DMS53 treated with DMSO at 0.1 percent for 48 hours (cell line): Measurements from ENCODE around the gene PKHD1.

Source experiments
- DNase-seq: peaks from one replicate; lab custom pipeline; 2025; ENCODE audit not compliant: unreplicated experiment; lab: John Stamatoyannopoulos, UW

Gene PKHD1, protein sequence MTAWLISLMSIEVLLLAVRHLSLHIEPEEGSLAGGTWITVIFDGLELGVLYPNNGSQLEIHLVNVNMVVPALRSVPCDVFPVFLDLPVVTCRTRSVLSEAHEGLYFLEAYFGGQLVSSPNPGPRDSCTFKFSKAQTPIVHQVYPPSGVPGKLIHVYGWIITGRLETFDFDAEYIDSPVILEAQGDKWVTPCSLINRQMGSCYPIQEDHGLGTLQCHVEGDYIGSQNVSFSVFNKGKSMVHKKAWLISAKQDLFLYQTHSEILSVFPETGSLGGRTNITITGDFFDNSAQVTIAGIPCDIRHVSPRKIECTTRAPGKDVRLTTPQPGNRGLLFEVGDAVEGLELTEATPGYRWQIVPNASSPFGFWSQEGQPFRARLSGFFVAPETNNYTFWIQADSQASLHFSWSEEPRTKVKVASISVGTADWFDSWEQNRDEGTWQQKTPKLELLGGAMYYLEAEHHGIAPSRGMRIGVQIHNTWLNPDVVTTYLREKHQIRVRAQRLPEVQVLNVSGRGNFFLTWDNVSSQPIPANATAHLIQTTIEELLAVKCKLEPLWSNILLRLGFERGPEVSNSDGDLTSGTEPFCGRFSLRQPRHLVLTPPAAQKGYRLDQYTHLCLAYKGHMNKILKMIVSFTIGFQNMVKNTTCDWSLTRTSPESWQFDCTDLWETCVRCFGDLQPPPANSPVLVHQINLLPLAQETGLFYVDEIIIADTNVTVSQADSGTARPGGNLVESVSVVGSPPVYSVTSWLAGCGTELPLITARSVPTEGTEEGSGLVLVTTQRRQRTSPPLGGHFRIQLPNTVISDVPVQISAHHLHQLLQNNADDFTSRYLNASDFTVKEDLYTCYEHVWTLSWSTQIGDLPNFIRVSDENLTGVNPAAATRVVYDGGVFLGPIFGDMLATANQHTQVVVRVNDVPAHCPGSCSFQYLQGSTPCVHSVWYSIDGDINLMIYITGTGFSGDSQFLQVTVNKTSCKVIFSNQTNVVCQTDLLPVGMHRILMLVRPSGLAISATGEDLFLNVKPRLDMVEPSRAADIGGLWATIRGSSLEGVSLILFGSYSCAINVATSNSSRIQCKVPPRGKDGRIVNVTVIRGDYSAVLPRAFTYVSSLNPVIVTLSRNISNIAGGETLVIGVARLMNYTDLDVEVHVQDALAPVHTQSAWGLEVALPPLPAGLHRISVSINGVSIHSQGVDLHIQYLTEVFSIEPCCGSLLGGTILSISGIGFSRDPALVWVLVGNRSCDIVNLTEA (N-terminal part only)

DNA sequence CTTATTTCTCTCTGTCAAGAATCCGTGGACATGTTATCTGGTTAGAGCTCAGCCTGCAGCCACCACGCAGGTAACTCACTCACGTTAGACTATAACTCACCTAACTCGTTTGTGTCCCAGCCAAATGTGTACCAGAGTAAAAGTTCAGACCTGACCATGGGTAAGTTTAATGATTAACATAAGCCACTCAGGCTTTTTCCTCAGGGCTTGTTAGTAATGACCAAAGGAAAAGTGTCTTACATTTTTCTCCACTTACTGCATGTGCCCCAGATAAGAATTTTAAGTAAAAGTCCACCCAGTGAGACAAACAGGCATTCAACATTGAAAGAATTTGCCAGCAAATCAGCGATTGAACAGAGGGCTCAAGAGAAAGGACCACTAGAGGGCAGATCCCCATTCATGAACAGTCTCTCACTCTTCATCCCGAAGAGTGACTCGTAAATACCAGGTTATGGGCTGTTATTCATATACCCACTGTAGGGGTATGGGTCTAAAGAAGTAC is at the start of gene PKHD1:
PKHD1 (minus strand) TSS at position 116 of the 502 bp plus-strand sequence. CDS start 2,680 bp downstream, outside the sequence.
- peak; percentile 90 for DNase-seq

DNA sequence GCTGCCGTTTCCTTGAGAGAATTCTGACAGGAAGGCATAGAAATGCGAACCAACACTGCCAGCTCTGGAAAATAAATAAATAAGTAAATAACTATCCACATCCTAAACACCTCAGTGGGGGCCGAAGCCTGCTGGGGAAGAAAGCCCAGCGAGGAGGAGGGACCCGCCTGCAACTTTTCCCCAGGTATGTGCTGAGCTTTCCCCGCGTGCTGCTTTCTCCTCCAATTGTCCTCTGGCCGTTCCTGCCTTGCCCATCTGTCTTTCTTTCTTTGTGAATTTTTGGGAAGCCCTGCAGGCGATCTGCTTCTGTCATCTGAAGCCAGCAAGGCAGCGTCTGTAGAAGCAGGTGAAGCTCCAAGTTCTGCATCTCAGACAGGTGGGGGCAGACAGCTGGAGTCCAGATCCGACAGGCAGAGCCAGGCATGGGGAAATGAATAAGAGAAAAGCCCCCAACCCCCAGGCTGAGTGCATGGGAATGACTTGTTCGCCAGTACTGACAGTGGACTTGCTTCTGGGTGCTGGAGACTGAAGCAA is 49.6 kb upstream of the PKHD1 start:
- DNase-seq: no peak

DNA sequence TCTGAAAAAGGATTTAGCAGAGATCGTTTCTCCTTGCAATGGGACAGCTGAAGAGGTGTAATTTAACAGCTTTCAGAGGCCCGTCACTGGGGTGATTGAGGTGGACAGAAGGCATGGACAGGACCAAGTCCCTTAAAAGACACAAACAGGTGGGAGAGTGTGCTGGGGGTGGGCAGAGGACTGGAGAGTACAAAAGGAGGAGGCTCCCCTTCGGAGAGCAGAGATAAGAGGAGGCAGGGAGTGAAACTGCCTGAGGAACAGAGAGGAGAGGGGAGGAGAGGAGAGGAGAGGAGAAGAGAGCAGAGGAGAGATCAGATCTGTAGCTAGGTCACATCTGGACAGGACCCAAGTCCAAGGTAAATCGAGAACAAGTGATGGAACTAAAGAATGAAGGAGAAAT is 48.6 kb upstream of the PKHD1 start:
- no peak for DNase-seq

DNA sequence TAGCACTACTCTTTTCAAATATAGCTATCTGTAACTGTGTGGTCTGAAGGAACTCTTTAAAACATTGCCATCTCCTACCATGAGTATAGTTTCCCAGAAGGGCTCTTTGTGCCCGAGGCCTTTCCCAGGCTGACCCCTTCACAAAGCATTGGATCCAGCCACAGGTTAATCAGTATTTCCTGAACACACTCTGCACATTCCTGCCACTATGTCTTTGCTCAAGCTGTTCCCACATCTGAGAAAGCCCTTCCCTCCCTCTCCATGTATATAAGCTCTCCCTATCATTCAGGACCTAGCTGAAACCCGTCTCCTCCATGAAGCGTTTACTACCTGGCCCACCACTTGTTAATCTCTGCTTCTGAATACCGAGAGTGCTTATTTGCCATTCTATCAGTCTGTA is 47.8 kb upstream of the PKHD1 start:
- DNase-seq: no peak

DNA sequence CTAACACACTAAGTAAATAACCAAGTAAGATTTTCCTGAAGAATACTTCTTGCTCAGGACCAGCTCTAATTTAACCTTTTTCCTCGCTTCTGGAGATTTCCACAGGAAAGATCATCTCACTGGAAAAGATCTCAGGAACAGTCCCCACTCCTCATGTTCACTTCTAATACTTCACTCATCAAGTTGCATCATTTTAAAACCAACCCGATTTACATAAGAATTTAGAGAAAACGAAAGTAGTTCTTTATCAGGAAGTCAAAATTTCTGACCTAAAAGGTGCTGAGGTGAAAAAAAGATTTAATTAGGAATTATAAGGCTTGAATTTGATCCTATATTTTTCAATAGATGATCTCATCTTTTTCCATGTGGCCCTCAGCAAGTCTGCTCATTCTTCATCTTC is 46.6 kb upstream of the PKHD1 start:
- DNase-seq: no peak

DNA sequence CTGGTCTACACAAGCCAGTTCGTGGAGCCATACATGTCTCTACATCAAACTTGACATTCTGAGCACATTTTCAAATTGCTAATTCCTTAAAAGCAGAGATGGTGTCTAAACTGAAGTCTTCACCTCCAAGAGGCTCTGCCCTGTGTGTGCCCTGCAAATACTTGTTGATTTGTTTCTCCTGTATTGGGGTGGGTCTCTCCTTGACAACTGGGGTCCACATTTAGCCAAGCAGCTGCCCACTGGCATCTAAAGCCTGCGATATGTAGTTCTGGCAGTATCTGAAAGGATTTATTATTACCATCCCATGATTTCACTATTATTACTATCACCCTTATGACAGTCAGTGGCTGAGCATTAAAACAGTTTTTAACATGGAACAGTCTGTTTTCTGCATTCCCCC is 45.9 kb upstream of the PKHD1 start:
- no peak for DNase-seq

DNA sequence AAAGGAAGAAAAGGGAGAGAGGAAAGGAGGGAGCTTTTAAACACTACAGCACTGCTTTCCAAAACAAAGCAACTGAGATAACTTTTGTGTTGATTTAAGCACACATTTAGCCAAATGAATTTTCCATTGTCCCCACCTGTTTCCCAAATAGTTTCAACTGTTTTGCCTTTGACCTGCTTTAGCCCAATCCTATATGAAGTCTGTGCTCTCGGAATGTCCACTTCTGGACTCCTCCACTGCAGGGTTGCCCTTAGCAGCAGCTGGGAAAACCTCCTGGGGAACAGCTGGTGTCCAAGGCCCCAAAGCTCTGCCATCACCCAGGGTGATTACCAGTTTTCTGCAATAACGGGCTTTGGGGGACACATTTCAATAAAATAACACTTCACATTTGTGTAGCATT is 44.9 kb upstream of the PKHD1 start:
- DNase-seq: no peak

DNA sequence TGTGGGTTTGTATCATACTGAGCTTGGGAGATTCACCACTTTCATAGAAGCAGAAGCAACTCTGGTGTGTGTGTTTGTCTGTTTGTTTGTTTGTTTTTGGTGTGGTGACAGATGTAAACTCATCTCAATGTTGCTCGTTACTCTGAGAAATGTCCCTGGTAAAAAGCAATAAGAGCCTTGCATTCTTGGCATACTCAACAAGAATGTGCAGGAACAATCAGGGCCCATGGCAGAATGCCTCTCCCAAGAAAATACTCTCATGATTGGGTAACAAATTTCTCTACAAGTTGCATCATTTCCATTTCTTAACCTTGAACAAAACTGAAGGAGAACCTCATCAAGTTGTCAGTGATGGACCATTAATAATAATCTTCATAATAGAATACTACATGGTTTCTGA is 43.0 kb upstream of the PKHD1 start:
- no peak for DNase-seq

DNA sequence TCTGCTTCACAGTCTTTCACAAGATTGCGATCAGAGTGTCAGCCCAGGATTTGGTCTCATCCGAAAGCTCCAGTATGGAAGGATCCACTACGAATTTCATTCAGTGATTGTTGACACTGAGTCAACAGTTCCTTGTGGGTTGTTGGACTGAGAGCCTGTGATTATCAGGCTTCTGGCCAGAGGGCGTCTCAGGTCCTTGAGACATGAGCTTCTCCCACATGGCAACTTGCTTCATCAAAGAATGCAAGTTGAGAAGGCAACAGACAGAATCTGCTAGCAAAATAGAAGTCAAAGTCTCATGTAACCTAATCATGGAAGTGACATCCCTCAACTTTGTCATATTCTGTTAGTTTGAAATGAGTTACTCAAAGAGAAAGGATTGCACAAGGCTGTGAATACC is 40.5 kb upstream of the PKHD1 start:
- no peak for DNase-seq

DNA sequence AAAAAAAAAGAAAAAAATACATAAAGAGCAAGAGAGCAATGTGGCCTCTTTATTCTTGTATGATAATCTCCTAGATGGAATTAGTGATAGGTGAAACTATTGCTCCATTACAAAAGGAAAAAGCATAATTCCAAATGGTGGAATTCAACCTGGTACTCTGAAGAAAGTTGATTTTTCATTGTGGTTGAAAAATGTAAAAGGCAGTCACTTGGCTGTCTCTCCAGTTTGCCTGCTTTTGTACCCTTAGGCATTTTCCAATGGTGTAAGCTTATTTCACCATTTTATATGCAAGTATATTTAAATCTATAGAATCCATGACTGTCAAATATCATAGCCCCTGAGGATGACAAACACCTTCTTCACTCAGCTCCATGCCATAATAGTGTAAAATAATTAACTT is 38.8 kb upstream of the PKHD1 start:
- DNase-seq: no peak

DNA sequence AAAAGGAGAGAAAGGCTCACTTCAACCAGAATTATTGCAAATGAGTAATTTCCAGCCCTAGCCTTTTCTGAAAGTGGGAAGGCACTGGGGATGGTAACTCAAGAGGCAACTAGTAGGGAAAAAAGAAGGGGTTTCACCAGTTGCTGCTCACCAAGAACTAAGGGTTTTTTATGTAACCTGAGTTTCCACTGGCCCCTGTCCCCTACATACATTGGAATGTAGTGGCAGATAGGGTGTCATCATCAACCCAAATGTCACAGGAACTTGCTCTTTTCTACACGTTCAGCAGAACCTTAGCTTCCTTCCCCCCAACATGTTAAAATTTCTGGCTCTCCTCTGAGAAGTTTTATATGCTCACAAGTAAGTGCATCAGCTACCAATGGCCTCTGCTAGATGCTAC is 38.2 kb upstream of the PKHD1 start:
- no peak for DNase-seq

DNA sequence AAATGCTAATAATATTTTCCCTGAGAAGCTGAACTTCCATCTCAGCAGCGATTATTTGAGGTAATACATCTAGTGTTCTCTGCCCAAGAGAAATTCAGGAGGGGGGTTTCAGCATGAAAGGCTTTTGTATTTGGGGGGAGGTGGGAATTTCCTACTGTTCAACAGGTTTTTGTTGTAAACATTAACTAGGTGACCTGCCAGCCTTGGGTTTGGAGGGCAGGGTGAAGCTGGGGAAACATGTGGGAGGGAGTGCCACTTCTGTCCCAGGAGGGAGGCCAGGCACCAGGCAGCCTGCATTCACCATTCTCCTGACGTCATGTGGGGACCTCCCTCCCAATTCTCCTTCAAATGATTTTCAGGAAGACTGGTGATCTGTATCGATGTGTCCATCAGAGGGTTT is 37.7 kb upstream of the PKHD1 start:
- DNase-seq: no peak

DNA sequence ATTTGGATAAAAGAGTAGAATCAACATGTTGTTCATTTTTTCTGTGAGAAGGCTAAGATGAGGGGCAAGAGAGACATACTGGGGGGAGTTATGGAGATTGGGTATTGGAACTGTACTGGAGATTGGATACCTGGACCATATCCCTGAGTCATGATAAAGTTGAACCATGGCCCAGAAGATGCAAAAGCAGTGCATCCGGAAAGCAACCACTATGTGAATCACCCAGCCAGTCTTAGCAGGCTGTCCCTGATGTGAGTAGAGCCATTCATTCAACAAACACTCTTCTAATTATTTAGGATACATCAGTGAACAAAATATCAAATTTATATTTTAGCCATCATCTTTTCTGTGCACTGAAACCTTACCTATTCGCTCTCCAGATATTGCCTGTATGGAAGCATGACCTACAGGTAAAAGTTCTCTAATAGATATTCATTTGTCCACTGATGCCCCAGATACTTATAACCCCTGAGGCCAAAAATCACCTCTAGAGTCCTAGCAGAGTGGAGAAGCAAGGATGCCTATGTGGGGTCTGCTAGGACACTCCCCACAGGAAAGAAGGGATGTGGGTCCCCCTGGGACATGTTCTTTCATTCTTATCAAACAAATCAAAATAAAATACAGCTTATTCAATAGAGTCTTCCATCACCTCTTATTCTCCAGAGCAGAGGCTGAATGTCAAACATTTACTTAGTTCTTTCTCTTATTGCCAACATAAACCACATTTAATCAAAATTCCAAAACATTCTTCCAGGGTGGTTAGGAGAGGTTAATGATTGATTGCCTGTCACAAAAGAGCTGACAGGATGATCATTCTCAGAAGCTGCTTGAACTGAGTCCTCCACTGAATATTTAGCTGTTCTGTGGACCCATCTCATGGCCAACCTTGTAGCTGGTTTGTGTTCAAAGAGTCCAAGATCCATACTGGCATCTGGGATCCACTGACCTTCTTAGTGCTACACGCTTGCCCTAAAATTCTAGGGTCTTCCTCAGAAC is 37.0 kb upstream of the PKHD1 start:
- DNase-seq: no peak

DNA sequence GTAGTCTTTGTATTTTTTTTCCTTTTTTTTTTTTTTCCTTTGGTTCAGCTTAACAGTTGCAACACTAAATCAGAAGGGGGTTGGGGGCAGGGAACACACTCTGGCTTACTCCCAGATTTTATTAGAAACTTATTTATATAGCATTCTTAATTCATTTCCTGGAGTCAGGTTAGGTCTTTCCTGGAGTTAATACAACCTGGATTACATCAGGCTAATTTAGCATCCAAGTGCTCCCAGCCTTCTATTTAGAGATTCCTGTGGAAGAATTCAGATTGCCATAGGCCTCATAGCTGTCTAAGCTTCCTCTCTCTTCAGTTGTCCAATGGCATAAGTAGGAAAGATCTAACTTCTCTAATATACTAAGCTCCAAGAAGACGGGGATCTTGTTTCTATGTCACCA is 35.8 kb upstream of the PKHD1 start:
- no peak for DNase-seq

DNA sequence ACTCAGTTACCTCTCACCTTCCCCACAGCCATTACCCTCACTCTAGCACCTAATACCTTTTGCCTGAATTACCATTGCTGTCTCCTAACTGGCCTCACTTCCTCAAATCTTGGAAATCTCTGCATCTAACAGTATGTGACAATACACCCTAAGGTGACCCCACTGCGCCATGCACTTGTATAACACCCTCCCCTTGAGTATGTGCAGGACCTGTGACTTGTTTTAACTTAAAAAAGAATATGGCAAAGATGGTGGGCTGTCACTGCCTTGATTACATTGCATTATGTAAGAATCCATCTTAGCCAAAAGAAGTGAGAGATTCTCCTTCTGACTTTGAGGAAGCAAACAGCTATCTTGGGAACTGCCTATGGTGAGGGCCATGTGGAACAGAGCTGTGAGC is 29.9 kb upstream of the PKHD1 start:
- DNase-seq: no peak

DNA sequence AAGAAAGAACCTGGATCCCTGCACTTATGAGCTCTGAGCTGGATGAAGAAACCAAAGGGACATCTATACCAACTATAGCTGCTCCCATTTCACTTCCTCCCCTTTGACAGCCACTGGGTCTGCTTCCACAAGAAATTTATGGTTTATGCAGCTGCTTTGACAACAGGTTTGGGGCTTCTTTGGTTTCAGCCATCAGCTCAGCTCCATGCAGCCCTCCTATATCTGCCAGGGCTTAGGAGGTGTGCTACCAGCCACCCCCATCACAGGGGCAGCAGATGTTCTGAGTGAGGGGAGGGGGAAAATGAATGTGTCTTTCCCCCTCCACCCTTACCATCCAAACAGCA is 29.2 kb upstream of the PKHD1 start:
- DNase-seq: no peak

DNA sequence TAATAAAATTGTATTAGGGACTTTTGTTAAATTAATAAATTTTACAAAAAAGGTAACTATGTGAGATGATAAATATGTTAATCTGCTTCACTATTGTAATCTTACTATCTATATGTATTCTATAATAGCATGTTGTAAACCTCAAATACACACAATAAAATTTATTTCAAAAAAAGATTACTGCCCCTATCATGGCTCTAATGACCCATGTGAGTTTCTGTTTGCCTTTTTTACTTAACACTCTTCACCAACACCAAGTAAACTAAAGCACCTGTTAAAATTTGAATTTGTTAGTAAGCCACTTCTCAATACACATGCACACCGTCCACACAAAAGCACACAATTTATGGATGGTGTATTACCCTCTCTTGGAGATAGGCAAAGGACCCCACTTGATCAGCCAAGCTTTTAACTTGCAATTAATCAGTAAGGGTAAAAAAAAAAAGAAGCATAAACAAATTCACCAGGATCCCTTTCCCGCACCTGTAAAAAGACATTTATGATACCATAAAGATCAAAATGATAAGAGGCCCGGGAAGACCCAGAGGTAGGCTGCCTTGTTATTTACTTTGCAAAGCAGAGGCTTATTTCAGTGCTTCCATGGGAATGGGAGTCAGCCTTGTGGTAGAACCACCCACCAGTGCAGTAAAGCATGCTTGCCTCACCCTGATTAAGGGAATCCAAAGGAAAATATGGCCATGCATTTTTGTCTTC is 28.6 kb upstream of the PKHD1 start:
- no peak for DNase-seq

DNA sequence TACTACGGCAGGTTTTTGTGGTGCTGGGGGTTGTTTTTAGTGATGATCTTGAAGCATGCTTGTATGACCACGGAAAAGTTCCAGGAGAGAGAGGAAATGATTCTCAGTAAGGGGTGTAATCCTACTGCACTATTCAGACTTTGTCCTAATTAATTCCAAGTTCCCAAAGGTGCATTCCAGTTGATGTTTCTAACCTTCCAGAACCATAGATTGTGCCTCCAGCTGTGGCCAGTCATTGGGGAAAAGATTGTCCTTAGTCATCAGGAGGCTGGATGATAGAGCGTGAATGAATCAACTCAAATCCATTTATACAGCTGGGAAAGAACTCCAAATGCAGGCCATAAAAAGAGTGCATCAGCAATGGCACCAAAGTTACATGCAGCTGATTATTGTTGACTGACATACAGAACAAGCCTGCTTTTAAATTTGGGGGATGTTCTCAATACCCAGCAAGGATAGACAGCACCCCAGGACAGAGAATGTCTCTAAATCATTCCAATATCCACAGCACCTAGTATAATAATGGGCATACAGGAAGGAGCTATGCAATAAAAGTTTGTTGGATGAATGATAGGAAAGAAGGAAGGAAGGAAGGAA is 27.8 kb upstream of the PKHD1 start:
- DNase-seq: no peak

DNA sequence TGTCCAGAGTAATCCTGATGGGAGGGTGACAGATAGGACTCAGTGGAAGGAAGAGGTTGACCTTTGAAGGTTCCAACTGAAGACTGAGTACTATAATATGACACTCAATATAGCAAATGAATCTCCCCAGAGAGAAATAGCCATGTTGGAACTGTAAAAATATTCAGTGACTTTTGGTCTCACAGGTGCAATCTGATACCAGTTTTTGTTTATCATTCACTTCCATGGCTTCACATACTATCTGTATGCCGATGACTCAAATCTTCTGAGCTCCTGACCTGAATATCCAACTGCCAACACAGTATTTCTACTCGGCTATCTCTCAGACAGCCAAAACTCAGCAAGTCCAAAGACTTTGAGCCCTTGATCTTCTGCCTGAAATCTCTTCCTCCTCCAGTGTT is 21.8 kb upstream of the PKHD1 start:
- peak; percentile 7 for DNase-seq
